Mesodermal cell (in vitro differentiated cells): ENCODE data around the gene TTLL6.

Experiments used
- H3K27ac ChIP-seq: 2 replicates; pipeline ENCODE4 v1.7.0; 2013; ENCODE audit warnings: mild to moderate bottlenecking, low read depth, low read length, moderate library complexity; ENCODE audit not compliant: severe bottlenecking
- H3K36me3 ChIP-seq: 2 replicates; pipeline ENCODE4 v1.7.1; 2013; ENCODE audit warnings: mild to moderate bottlenecking, low read length, moderate library complexity; ENCODE audit not compliant: control insufficient read depth, insufficient read depth
- H3K4me1 ChIP-seq: one replicate; pipeline ENCODE4 v1.7.1; 2013; ENCODE audit warnings: mild to moderate bottlenecking, low read length; ENCODE audit not compliant: insufficient read depth, control insufficient read depth, poor library complexity, severe bottlenecking
- H3K4me3 ChIP-seq: 2 replicates; pipeline ENCODE4 v1.7.0; 2013; ENCODE audit warnings: low read length, control low read depth, mild to moderate bottlenecking; ENCODE audit not compliant: insufficient read depth, poor library complexity, severe bottlenecking; ENCODE audit errors: extremely low read depth
- H3K9me3 ChIP-seq: 2 replicates; pipeline ENCODE4 v1.7.1; 2013; ENCODE audit warnings: mild to moderate bottlenecking, low read length, moderate library complexity; ENCODE audit not compliant: control insufficient read depth
- WGBS, 2 experiments: methylation state at CpG; one replicate each; pipeline ENCODE4 v1.1.5; 2013; ENCODE audit warnings: missing lambda C conversion rate in 2 of 2; ENCODE audit not compliant: insufficient coverage in 2 of 2; 5-methylcytosine and 5-hydroxymethylcytosine counted together

The TTLL6 gene

GRCh38 chr17:48790607-48791127 lies 26.4 kb downstream of the TTLL6 start:
- Histone ChIP-seq H3K27ac (no peak overlapping the region), H3K4me1 (peaks cover 7% of the 10 kb centered on the region), H3K9me3 (no peaks in the 10 kb centered on the region), H3K36me3 (no peaks in the 10 kb centered on the region), H3K4me3 (no peak overlapping the region)
- 25 to 39% methylated on average over 6 to 8 of the region's 9 CpGs for WGBS, 2 experiments

GRCh38 chr17:48787828-48788227 lies 29.2 kb downstream of the TTLL6 start:
- H3K36me3 ChIP-seq: no peaks in the 10 kb centered on the region
- WGBS, 2 experiments: 96 to 97% methylated on average over 6 of the region's 7 CpGs
- no peak overlapping the region for H3K4me3 ChIP-seq

GRCh38 chr17:48779421-48779820 lies 37.6 kb downstream of the TTLL6 start:
- Histone ChIP-seq H3K4me1 (no peaks in the 10 kb centered on the region), H3K9me3 (no peaks in the 10 kb centered on the region), H3K4me3 (no peak overlapping the region), H3K36me3 (no peaks in the 10 kb centered on the region), H3K27ac (no peak overlapping the region)

More at GRCh38 chr17:48787828-48788227, 29.2 kb downstream of the TTLL6 start:
- Histone ChIP-seq H3K9me3 (no peaks in the 10 kb centered on the region), H3K4me1 (no peaks in the 10 kb centered on the region), H3K27ac (no peak overlapping the region)

- H3K36me3 ChIP-seq: no peaks in the 10 kb centered on the region
- H3K27ac ChIP-seq: no peak overlapping the region
- H3K9me3 ChIP-seq: no peaks in the 10 kb centered on the region
- no peaks in the 10 kb centered on the region for H3K4me1 ChIP-seq
- no peak overlapping the region for H3K4me3 ChIP-seq
These were observed 40.4 kb downstream of the TTLL6 start for GRCh38 chr17:48776602-48777001.

GRCh38 chr17:48773245-48773644 lies 43.8 kb downstream of the TTLL6 start:
- H3K27ac ChIP-seq: no peak overlapping the region
- H3K4me3 ChIP-seq: no peak overlapping the region
- no peaks in the 10 kb centered on the region for H3K4me1 ChIP-seq
- H3K36me3 ChIP-seq: no peaks in the 10 kb centered on the region
- no peaks in the 10 kb centered on the region for H3K9me3 ChIP-seq
- WGBS, 2 experiments: 75 to 93% methylated on average over 3 of the region's 3 CpGs

- no peaks in the 10 kb centered on the region for H3K36me3 ChIP-seq
- no peaks in the 10 kb centered on the region for H3K4me1 ChIP-seq
- WGBS, 2 experiments: 70 to 90% methylated on average over 3 of the region's 3 CpGs
- H3K4me3 ChIP-seq: no peak overlapping the region
- H3K27ac ChIP-seq: no peak overlapping the region
- H3K9me3 ChIP-seq: no peaks in the 10 kb centered on the region
These were observed 46.1 kb downstream of the TTLL6 start for GRCh38 chr17:48770954-48771353.

GRCh38 chr17:48769009-48769675 lies 47.9 kb downstream of the TTLL6 start:
- 79 to 84% methylated on average over 4 of the region's 5 CpGs for WGBS, 2 experiments
- Histone ChIP-seq H3K9me3 (no peaks in the 10 kb centered on the region), H3K4me1 (no peaks in the 10 kb centered on the region), H3K36me3 (no peaks in the 10 kb centered on the region), H3K4me3 (no peak overlapping the region), H3K27ac (no peak overlapping the region)

GRCh38 chr17:48767263-48767774 lies 49.7 kb downstream of the TTLL6 start:
- no peaks in the 10 kb centered on the region for H3K9me3 ChIP-seq
- 90 to 92% methylated on average over 3 to 4 of the region's 4 CpGs for WGBS, 2 experiments

GRCh38 chr17:48761114-48761513 lies 55.9 kb downstream of the TTLL6 start:
- H3K4me1 ChIP-seq: no peaks in the 10 kb centered on the region
- 68 to 89% methylated on average over 3 to 6 of the region's 6 CpGs for WGBS, 2 experiments
- H3K4me3 ChIP-seq: no peak overlapping the region
- no peak overlapping the region for H3K27ac ChIP-seq
- H3K9me3 ChIP-seq: no peaks in the 10 kb centered on the region
- H3K36me3 ChIP-seq: no peaks in the 10 kb centered on the region

More at GRCh38 chr17:48767263-48767774, 49.7 kb downstream of the TTLL6 start:
- Histone ChIP-seq H3K36me3 (no peaks in the 10 kb centered on the region), H3K4me1 (no peaks in the 10 kb centered on the region), H3K27ac (no peak overlapping the region), H3K4me3 (no peak overlapping the region)

- Histone ChIP-seq H3K9me3 (no peaks in the 10 kb centered on the region), H3K27ac (no peak overlapping the region), H3K36me3 (no peaks in the 10 kb centered on the region), H3K4me1 (no peaks in the 10 kb centered on the region), H3K4me3 (no peak overlapping the region)
- 68 to 90% methylated on average over 3 of the region's 4 CpGs for WGBS, 2 experiments
These were observed 56.6 kb downstream of the TTLL6 start for GRCh38 chr17:48760411-48760810.

GRCh38 chr17:48759288-48759687 lies 57.7 kb downstream of the TTLL6 start:
- Histone ChIP-seq H3K27ac (no peak overlapping the region), H3K4me3 (no peak overlapping the region), H3K4me1 (peaks cover 1% of the 10 kb centered on the region), H3K9me3 (no peaks in the 10 kb centered on the region), H3K36me3 (no peaks in the 10 kb centered on the region)
